ENCODE data around the gene SMC1B.
"Not testable (repeated sequence)": the region's sequence is repeated elsewhere in the genome, so short reads cannot be mapped to it uniquely, and the experiment has no call there.

The SMC1B gene

GRCh38 chr22:45445031-45445710, 31.8 kb upstream of the SMC1B start:
- no peak for DNase-seq

GRCh38 chr22:45444168-45444567, 30.8 kb upstream of the SMC1B start:
- no peak for DNase-seq

GRCh38 chr22:45442116-45442515, 28.7 kb upstream of the SMC1B start:
- no peak for DNase-seq

- peak; percentile 8 to 74 (median 28) for DNase-seq
Observed at GRCh38 chr22:45441138-45441537, 27.7 kb upstream of the SMC1B start.

GRCh38 chr22:45440688-45441087, 27.3 kb upstream of the SMC1B start:
- not testable (repeated sequence) for DNase-seq

- DNase-seq: no peak
Observed at GRCh38 chr22:45438336-45438735, 24.9 kb upstream of the SMC1B start.

- not testable (repeated sequence) for DNase-seq
Observed at GRCh38 chr22:45436871-45437517, 23.6 kb upstream of the SMC1B start.

- peak; percentile 51 to 76 (median 65) for DNase-seq
Observed at GRCh38 chr22:45435544-45436139, 22.2 kb upstream of the SMC1B start.

- DNase-seq: peak in 1 of 3 experiments; percentile 2
Observed at GRCh38 chr22:45434981-45435380, 21.6 kb upstream of the SMC1B start.

- no peak for DNase-seq
Observed at GRCh38 chr22:45430871-45431270, 17.5 kb upstream of the SMC1B start.

- DNase-seq: no peak
Observed at GRCh38 chr22:45429981-45430775, 16.8 kb upstream of the SMC1B start.

GRCh38 chr22:45429424-45429823, 16.0 kb upstream of the SMC1B start:
- DNase-seq: no peak

GRCh38 chr22:45428391-45429385, 15.3 kb upstream of the SMC1B start:
- DNase-seq: no peak

- no peak for DNase-seq
Observed at GRCh38 chr22:45427114-45427513, 13.7 kb upstream of the SMC1B start.

GRCh38 chr22:45426387-45426786, 13.0 kb upstream of the SMC1B start:
- DNase-seq: no peak

GRCh38 chr22:45425531-45426265, 12.3 kb upstream of the SMC1B start:
- DNase-seq: no peak

- DNase-seq: no peak
Observed at GRCh38 chr22:45425101-45425500, 11.7 kb upstream of the SMC1B start.

GRCh38 chr22:45424241-45424731, 10.9 kb upstream of the SMC1B start:
- DNase-seq: no peak

GRCh38 chr22:45423524-45423923, 10.1 kb upstream of the SMC1B start:
- no peak for DNase-seq

- DNase-seq: no peak
Observed at GRCh38 chr22:45422237-45422983, 9.0 kb upstream of the SMC1B start.
